Fibroblast of lung (primary cell): ENCODE results near the gene PTGDS. TPM values are rescaled to one million over a fixed set of nuclear protein-coding genes. Genes with fewer than 3 reads are reported as not detected.

Experiments used
- DNase-seq, 2 donors: peaks; one replicate each; pipeline versions ENCODE4 v3.0.0 to v3.0.0-alpha.2; 2010; ENCODE audit warnings: low read depth in 2 of 2
- H2AFZ ChIP-seq: 2 replicates; pipeline ENCODE4 v1.5.1; 2012; ENCODE audit warnings: low read length, control low read depth, inconsistent platforms
- H3K27ac ChIP-seq: 2 replicates; pipeline ENCODE4 v1.5.1; 2011; ENCODE audit warnings: low read length, control low read depth; ENCODE audit not compliant: insufficient read depth
- H3K27me3 ChIP-seq: 2 replicates; pipeline ENCODE4 v1.5.1; 2011; ENCODE audit warnings: mild to moderate bottlenecking, low read length; ENCODE audit not compliant: control insufficient read depth, insufficient read depth
- H3K36me3 ChIP-seq: 2 replicates; pipeline ENCODE4 v1.5.1; 2011; ENCODE audit warnings: low read length; ENCODE audit not compliant: control insufficient read depth, insufficient read depth
- H3K4me1 ChIP-seq: 2 replicates; pipeline ENCODE4 v1.5.1; 2011; ENCODE audit warnings: low read length; ENCODE audit not compliant: control insufficient read depth, insufficient read depth; ENCODE audit errors: extremely low read depth
- H3K4me2 ChIP-seq: 2 replicates; pipeline ENCODE4 v1.5.1; 2011; ENCODE audit warnings: low read length, control low read depth; ENCODE audit not compliant: insufficient read depth; ENCODE audit errors: extremely low read depth
- H3K4me3 ChIP-seq, 4 experiments: fragments of 200-600 bp in 1 of 4; sonication (generic) in 1 of 4; replicated peaks in 1 of 4; 2 replicates each; pipeline ENCODE4 v1.5.1; 2011 to 2016; ENCODE audit warnings: low read length in 4 of 4, low read depth in 3 of 4, mild to moderate bottlenecking in 3 of 4, control low read depth in 2 of 4, inconsistent platforms in 1 of 4, mixed read lengths in 1 of 4; ENCODE audit not compliant: insufficient read depth in 1 of 4; ENCODE audit errors: control extremely low read depth in 1 of 4
- H3K79me2 ChIP-seq: 2 replicates; pipeline ENCODE4 v1.5.1; 2012; ENCODE audit warnings: mild to moderate bottlenecking, low read length, inconsistent platforms; ENCODE audit not compliant: control insufficient read depth, insufficient read depth
- H3K9ac ChIP-seq: 2 replicates; pipeline ENCODE4 v1.5.1; 2011; ENCODE audit warnings: mild to moderate bottlenecking, low read length, control low read depth; ENCODE audit not compliant: insufficient read depth
- H3K9me3 ChIP-seq: 2 replicates; pipeline ENCODE4 v1.5.1; 2012; ENCODE audit warnings: low read depth, low read length; ENCODE audit not compliant: control insufficient read depth, insufficient read depth
- H4K20me1 ChIP-seq: 2 replicates; pipeline ENCODE4 v1.5.1; 2011; ENCODE audit warnings: low read length; ENCODE audit not compliant: control insufficient read depth, insufficient read depth; ENCODE audit errors: extremely low read depth
- EZH2 ChIP-seq: IDR thresholded peaks from 2 replicates; pipeline ENCODE4 v1.5.1; 2012; ENCODE audit warnings: low read length, control low read depth, mild to moderate bottlenecking; ENCODE audit errors: missing control alignments
- polyA plus RNA-seq, 2 donors: library from polyadenylated mRNA; depleted of rRNA in 1 of 2; stranded (reverse) in 1 of 2; unstranded in 1 of 2; fragments of >200 nt; gene quantifications; 2 replicates each; pipeline ENCODE4 v1.2.1, GENCODE V29; 2011 to 2012; ENCODE audit warnings: missing spikeins in 1 of 2
- total RNA-seq: library from RNA; depleted of rRNA; stranded (reverse); fragments of >200 nt; gene quantifications from 2 replicates; pipeline ENCODE4 v1.2.1, GENCODE V29; 2014
- TF ChIP-seq, protein P1 (sequence below), 2 donors: IDR thresholded peaks in 1 of 2; conservative IDR thresholded peaks in 1 of 2; 1 replicate in 1 of 2; 2 replicates in 1 of 2; pipeline ENCODE4 v1.5.1; 2011 to 2012; ENCODE audit warnings: low read length in 2 of 2, control low read depth in 1 of 2, inconsistent platforms in 1 of 2, low read depth in 1 of 2, mild to moderate bottlenecking in 1 of 2

Gene PTGDS
- total and polyA plus RNA-seq, 2 donors (not counting 1 experiment from before 2014, with no cell fraction given): 4.9 to 90.3 TPM

DNA sequence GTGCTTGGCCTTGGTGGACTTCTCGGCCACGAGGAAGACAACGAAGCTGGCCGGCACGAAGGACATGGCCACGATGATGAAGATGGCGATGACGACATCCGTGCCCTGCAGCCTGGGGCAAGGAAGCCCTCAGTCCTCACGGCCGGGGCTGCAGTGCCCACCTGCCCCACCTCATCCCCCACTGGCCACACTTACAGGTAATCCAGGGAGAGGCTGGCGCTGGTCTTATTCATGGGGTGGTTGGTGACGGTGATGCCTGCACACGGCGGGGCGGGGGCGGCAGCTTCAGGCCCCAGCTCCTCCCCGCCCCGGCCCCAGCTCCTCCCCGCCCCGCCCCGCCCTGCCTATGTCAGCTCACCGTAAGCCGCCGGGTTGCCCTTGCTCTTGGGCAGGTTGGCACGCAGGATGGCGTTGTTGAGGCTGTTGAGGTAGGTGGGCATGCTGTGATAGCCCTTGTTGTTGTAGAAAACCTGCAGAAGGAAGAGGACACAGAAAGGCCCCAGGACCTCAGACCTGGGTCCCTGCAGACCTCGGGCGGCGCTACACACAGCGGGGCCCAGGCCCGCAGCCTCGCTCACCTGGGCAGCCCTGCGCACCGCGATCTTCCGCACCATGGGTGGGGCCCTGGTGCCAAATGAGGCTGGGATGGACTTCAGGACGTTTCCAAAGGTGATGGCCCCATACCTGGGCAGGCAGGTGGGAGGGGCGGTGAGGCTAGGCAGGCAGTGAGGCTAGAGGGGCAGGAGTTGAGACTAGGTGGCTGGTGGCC lies 34.8 kb downstream of the PTGDS start:
- H3K36me3 ChIP-seq: peaks cover 12% of the 10 kb centered on the region
- H3K79me2 ChIP-seq: no peaks in the 10 kb centered on the region
- no peak for DNase-seq
- no peaks in the 10 kb centered on the region for H3K9me3 ChIP-seq
- no peak overlapping the region for H3K9ac ChIP-seq
- H3K4me1 ChIP-seq: peaks cover 3% of the 10 kb centered on the region
- H3K4me3 ChIP-seq: no peak overlapping the region
- no peak overlapping the region for H2AFZ ChIP-seq
- H4K20me1 ChIP-seq: no peaks in the 10 kb centered on the region
- no peaks in the 10 kb centered on the region for H3K27me3 ChIP-seq
- no peak overlapping the region for H3K27ac ChIP-seq
- no peak overlapping the region for H3K4me2 ChIP-seq
- TF ChIP-seq, protein P1, sequence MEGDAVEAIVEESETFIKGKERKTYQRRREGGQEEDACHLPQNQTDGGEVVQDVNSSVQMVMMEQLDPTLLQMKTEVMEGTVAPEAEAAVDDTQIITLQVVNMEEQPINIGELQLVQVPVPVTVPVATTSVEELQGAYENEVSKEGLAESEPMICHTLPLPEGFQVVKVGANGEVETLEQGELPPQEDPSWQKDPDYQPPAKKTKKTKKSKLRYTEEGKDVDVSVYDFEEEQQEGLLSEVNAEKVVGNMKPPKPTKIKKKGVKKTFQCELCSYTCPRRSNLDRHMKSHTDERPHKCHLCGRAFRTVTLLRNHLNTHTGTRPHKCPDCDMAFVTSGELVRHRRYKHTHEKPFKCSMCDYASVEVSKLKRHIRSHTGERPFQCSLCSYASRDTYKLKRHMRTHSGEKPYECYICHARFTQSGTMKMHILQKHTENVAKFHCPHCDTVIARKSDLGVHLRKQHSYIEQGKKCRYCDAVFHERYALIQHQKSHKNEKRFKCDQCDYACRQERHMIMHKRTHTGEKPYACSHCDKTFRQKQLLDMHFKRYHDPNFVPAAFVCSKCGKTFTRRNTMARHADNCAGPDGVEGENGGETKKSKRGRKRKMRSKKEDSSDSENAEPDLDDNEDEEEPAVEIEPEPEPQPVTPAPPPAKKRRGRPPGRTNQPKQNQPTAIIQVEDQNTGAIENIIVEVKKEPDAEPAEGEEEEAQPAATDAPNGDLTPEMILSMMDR (conservative IDR thresholded peaks at IDR 0.05 in 1 of 2, IDR thresholded peaks at IDR 0.05 in 1 of 2; ENCODE audit: low read depth in 1 of 2, low read length in 2 of 2): no peak
- no peak for TF ChIP-seq EZH2

DNA sequence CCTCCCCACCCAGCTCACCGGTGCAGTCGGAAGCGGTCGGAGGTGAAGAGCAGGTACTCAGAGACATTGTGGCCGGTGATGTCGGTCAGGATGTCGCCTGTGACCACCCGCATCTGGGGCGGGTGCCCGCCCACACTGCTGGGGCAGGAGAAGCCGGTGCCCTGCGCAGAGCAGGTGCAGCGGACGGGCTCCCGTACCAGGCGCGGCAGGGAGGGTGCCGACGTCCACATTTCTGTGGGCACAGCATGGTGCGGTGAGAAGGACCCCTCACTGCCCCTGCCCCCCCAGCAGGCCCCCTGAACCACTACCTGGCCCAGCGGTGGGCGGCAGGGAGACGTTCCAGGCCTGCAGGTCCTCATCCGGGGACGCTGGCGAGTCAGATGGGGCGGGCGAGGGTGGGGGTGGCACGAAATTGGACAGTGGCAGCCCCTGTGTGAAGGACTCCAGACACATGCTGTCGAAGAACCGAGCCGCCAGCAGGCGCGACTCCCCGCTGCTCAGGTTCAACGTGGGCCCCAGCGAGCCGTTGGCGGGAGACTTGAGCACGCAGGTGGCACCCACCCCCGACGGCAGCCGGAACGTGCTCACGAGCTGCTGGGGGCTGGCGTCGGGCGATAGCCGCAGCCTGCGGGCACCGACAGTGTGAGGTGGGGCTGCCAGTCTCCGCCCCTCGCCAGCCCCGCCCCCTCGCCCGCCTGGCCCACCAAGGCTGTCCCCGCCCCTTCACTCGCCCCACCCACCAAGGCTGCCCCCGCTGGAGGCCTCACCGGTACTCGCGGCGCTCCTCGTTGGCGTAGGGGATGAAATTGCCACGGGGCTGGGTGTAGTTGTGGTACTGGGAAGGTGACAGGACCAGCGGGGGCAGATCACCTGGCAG lies 35.6 kb downstream of the PTGDS start:
- H3K27ac ChIP-seq: no peak overlapping the region
- H3K36me3 ChIP-seq: peaks cover 16% of the 10 kb centered on the region
- H3K4me2 ChIP-seq: no peak overlapping the region
- TF ChIP-seq, protein P1 (conservative IDR thresholded peaks at IDR 0.05 in 1 of 2, IDR thresholded peaks at IDR 0.05 in 1 of 2; ENCODE audit: low read depth in 1 of 2, low read length in 2 of 2): no peak
- TF ChIP-seq EZH2: no peak
- no peaks in the 10 kb centered on the region for H3K79me2 ChIP-seq
- DNase-seq: no peak
- H3K4me1 ChIP-seq: no peaks in the 10 kb centered on the region
- H3K4me3 ChIP-seq: no peak overlapping the region
- no peak overlapping the region for H3K9ac ChIP-seq
- no peak overlapping the region for H2AFZ ChIP-seq
- no peaks in the 10 kb centered on the region for H3K9me3 ChIP-seq
- H3K27me3 ChIP-seq: no peaks in the 10 kb centered on the region
- no peaks in the 10 kb centered on the region for H4K20me1 ChIP-seq

DNA sequence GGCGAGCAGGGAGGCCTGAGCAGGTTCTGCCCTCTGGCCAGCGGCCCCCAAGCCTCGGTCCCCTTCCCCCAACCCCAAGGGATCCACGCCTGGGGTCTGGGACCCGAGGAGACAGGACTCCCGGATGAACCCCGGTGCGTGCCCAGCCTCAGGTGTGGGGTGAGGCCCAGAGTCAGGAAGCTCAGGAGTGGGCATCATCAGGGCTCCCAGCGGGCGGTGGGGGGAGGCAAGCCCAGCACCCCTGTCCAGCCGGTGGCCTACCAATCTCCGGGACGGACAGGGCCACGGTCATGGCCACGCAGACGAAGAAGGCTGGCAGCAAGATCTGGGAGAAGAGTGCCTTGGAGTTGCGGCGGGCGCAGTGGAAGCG lies 36.3 kb downstream of the PTGDS start:
- no peaks in the 10 kb centered on the region for H4K20me1 ChIP-seq
- peaks cover 16% of the 10 kb centered on the region for H3K36me3 ChIP-seq
- no peak overlapping the region for H3K4me3 ChIP-seq
- H3K9ac ChIP-seq: no peak overlapping the region
- H3K4me2 ChIP-seq: no peak overlapping the region
- no peak overlapping the region for H2AFZ ChIP-seq
- H3K4me1 ChIP-seq: no peaks in the 10 kb centered on the region
- H3K27me3 ChIP-seq: no peaks in the 10 kb centered on the region
- no peak for DNase-seq
- TF ChIP-seq, protein P1 (conservative IDR thresholded peaks at IDR 0.05 in 1 of 2, IDR thresholded peaks at IDR 0.05 in 1 of 2; ENCODE audit: low read depth in 1 of 2, low read length in 2 of 2): no peak
- TF ChIP-seq EZH2: no peak
- H3K9me3 ChIP-seq: no peaks in the 10 kb centered on the region
- H3K27ac ChIP-seq: no peak overlapping the region
- no peaks in the 10 kb centered on the region for H3K79me2 ChIP-seq
